HL-60 (cell line): ENCODE data around the gene PLVAP.

Source experiments
- GABPA ChIP-seq: IDR thresholded peaks from 2 replicates; pipeline ENCODE4 v1.6.1; 2012; ENCODE audit warnings: low read depth
- POLR2AphosphoS5 ChIP-seq: IDR thresholded peaks from 2 replicates; pipeline ENCODE4 v1.6.1; 2012; ENCODE audit warnings: low read depth
- TF ChIP-seq, protein P1 (sequence below): IDR thresholded peaks from one replicate; pipeline ENCODE4 v1.5.1; 2011; ENCODE audit warnings: low read length, control low read depth, inconsistent platforms; ENCODE audit not compliant: insufficient read depth
- TF ChIP-seq, protein P2 (sequence below): IDR thresholded peaks from 2 replicates; pipeline ENCODE4 v1.6.1; 2012; ENCODE audit warnings: low read depth; ENCODE audit not compliant: insufficient replicate concordance

GRCh38 chr19:17404621-17405249 is 27.6 kb upstream of the PLVAP start:
- TF ChIP-seq, protein P1, sequence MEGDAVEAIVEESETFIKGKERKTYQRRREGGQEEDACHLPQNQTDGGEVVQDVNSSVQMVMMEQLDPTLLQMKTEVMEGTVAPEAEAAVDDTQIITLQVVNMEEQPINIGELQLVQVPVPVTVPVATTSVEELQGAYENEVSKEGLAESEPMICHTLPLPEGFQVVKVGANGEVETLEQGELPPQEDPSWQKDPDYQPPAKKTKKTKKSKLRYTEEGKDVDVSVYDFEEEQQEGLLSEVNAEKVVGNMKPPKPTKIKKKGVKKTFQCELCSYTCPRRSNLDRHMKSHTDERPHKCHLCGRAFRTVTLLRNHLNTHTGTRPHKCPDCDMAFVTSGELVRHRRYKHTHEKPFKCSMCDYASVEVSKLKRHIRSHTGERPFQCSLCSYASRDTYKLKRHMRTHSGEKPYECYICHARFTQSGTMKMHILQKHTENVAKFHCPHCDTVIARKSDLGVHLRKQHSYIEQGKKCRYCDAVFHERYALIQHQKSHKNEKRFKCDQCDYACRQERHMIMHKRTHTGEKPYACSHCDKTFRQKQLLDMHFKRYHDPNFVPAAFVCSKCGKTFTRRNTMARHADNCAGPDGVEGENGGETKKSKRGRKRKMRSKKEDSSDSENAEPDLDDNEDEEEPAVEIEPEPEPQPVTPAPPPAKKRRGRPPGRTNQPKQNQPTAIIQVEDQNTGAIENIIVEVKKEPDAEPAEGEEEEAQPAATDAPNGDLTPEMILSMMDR, result no peak
- TF ChIP-seq POLR2AphosphoS5 (no peak), GABPA (no peak)
- TF ChIP-seq, protein P2, sequence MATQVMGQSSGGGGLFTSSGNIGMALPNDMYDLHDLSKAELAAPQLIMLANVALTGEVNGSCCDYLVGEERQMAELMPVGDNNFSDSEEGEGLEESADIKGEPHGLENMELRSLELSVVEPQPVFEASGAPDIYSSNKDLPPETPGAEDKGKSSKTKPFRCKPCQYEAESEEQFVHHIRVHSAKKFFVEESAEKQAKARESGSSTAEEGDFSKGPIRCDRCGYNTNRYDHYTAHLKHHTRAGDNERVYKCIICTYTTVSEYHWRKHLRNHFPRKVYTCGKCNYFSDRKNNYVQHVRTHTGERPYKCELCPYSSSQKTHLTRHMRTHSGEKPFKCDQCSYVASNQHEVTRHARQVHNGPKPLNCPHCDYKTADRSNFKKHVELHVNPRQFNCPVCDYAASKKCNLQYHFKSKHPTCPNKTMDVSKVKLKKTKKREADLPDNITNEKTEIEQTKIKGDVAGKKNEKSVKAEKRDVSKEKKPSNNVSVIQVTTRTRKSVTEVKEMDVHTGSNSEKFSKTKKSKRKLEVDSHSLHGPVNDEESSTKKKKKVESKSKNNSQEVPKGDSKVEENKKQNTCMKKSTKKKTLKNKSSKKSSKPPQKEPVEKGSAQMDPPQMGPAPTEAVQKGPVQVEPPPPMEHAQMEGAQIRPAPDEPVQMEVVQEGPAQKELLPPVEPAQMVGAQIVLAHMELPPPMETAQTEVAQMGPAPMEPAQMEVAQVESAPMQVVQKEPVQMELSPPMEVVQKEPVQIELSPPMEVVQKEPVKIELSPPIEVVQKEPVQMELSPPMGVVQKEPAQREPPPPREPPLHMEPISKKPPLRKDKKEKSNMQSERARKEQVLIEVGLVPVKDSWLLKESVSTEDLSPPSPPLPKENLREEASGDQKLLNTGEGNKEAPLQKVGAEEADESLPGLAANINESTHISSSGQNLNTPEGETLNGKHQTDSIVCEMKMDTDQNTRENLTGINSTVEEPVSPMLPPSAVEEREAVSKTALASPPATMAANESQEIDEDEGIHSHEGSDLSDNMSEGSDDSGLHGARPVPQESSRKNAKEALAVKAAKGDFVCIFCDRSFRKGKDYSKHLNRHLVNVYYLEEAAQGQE, result no peak
